ENCODE results near the gene PARP3. TPM values are rescaled to one million over a fixed set of nuclear protein-coding genes. Genes with fewer than 3 reads are reported as not detected.

The PARP3 gene
- polyA plus RNA-seq, 1 experiment = 33.0 TPM

GRCh38 chr3:51940648-51941462, 1.3 kb upstream of the PARP3 start:
- Histone ChIP-seq H3K36me3 (ENCODE audit: control insufficient read depth, insufficient read depth, low read length) (peaks cover 22% of the 10 kb centered on the region), H3K27me3 (ENCODE audit: control insufficient read depth, insufficient read depth, low read length) (no peaks in the 10 kb centered on the region), H3K4me3 (ENCODE audit: low read depth, low read length) (peak overlapping the region; percentile 63)
- POLR2A ChIA-PET = interaction anchor here (0.5 to 1.1 kb wide), 5 partner anchors 12 to 261 kb away, joined by 3 to 6 read pairs (median 3); partner anchors contain the start of gene RPL29
- no peak for DNase-seq (ENCODE audit: low read depth)
- CTCF ChIA-PET = interaction anchor here (0.6 to 5.2 kb wide), 26 partner anchors 8 to 550 kb away, joined by 3 to 53 read pairs (median 5); partner anchors contain the start of genes ABHD14A, ABHD14B, ACY1 and GPR62
- no peak for TF ChIP-seq CTCF (IDR thresholded peaks at IDR 0.05; ENCODE audit: insufficient read depth, low read depth, low read length)

- no peak for TF ChIP-seq CTCF (IDR thresholded peaks at IDR 0.05; ENCODE audit: insufficient read depth, low read depth, low read length)
- H3K27me3 ChIP-seq (ENCODE audit: control insufficient read depth, insufficient read depth, low read length) = no peaks in the 10 kb centered on the region
- peak overlapping the region; percentile 63 for H3K4me3 ChIP-seq (ENCODE audit: low read depth, low read length)
- no peak for DNase-seq (ENCODE audit: low read depth)
- POLR2A ChIA-PET = interaction anchor here (0.5 to 1.1 kb wide), 5 partner anchors 11 to 260 kb away, joined by 3 to 6 read pairs (median 3); partner anchors contain the start of gene RPL29
- CTCF ChIA-PET = interaction anchor here (0.6 to 5.2 kb wide), 27 partner anchors 8 to 550 kb away, joined by 3 to 53 read pairs (median 5); partner anchors contain the start of genes ABHD14A, ABHD14B, ACY1 and GPR62
- peaks cover 20% of the 10 kb centered on the region for H3K36me3 ChIP-seq (ENCODE audit: control insufficient read depth, insufficient read depth, low read length)
Observed at GRCh38 chr3:51941463-51941797, 733 bp upstream of the PARP3 start.

GRCh38 chr3:51942603-51943450, 664 bp downstream of the PARP3 start:
- CTCF ChIA-PET = interaction anchor here (0.8 to 5.2 kb wide), 19 partner anchors 11 to 196 kb away, joined by 3 to 53 read pairs (median 7); partner anchors contain the start of genes ABHD14A, ABHD14B, ACY1 and GPR62
- POLR2A ChIA-PET = interaction anchor here (0.6 kb wide), 2 partner anchors 110 to 253 kb away, joined by 6 to 23 read pairs; no protein-coding TSS in a partner anchor
- TF ChIP-seq CTCF (IDR thresholded peaks at IDR 0.05; ENCODE audit: insufficient read depth, low read depth, low read length) = no peak
- Histone ChIP-seq H3K4me3 (ENCODE audit: low read depth, low read length) (peak overlapping the region; percentile 36), H3K27me3 (ENCODE audit: control insufficient read depth, insufficient read depth, low read length) (no peaks in the 10 kb centered on the region), H3K36me3 (ENCODE audit: control insufficient read depth, insufficient read depth, low read length) (peaks cover 6% of the 10 kb centered on the region; the same call in 1 of the 2 replicates)
- no peak for DNase-seq (ENCODE audit: low read depth)

GRCh38 chr3:51943451-51944391, 1.6 kb downstream of the PARP3 start:
- Histone ChIP-seq H3K4me3 (ENCODE audit: low read depth, low read length) (no peak overlapping the region), H3K27me3 (ENCODE audit: control insufficient read depth, insufficient read depth, low read length) (no peaks in the 10 kb centered on the region), H3K36me3 (ENCODE audit: control insufficient read depth, insufficient read depth, low read length) (peaks cover 5% of the 10 kb centered on the region; the same call in 1 of the 2 replicates)
- CTCF ChIA-PET = interaction anchor here (0.6 to 5.2 kb wide), 12 partner anchors 10 to 195 kb away, joined by 3 to 53 read pairs (median 6); partner anchors contain the start of genes ABHD14A, ABHD14B, ACY1 and GPR62
- DNase-seq (ENCODE audit: low read depth) = no peak
- no peak for TF ChIP-seq CTCF (IDR thresholded peaks at IDR 0.05; ENCODE audit: insufficient read depth, low read depth, low read length)
- POLR2A ChIA-PET = no interaction called here

Data from BJ (cell line).